ENCODE data around the gene HRG.
"Not testable (repeated sequence)": the region's sequence is repeated elsewhere in the genome, so short reads cannot be mapped to it uniquely, and the experiment has no call there.

HRG gene

GRCh38 chr3:186683979-186684378, 18.2 kb downstream of the HRG start:
- Histone ChIP-seq H2AK5ac (ENCODE audit: low read length, severe bottlenecking) (no peak overlapping the region), H4K8ac (ENCODE audit: low read length) (no peak overlapping the region), H3K18ac (ENCODE audit: low read depth in 1 of 2, low read length in 2 of 2) (no peak overlapping the region), H3K4me2 (ENCODE audit: low read length, poor library complexity, severe bottlenecking) (no peak overlapping the region), H2BK12ac (ENCODE audit: low read length in 2 of 2) (no peak overlapping the region), H3K4me3 (ENCODE audit: insufficient read depth in 1 of 2, low read depth in 1 of 2, low read length in 2 of 2) (no peak overlapping the region), H3K9me3 (ENCODE audit: control insufficient read depth, low read length) (peaks cover 7% of the 10 kb centered on the region), H3K27me3 (ENCODE audit: control insufficient read depth in 1 of 2, insufficient read depth in 1 of 2, low read length in 2 of 2) (peaks cover 30 to 38% of the 10 kb centered on the region in 2 experiments), H3K4me1 (ENCODE audit: control insufficient read depth, insufficient read depth, low read depth, low read length) (no peaks in the 10 kb centered on the region), H3K23ac (ENCODE audit: low read length in 2 of 2) (no peak overlapping the region), H2BK15ac (ENCODE audit: low read depth, poor library complexity, severe bottlenecking) (no peak overlapping the region), H3K4ac (ENCODE audit: low read depth in 1 of 2, low read length in 2 of 2) (no peak overlapping the region), H3K14ac (ENCODE audit: low read length in 2 of 2) (no peak overlapping the region), H2BK120ac (ENCODE audit: low read depth, low read length) (no peak overlapping the region), H2BK5ac (ENCODE audit: low read depth, low read length, poor library complexity, severe bottlenecking) (no peak overlapping the region), H2AFZ (ENCODE audit: low read depth, low read length) (no peak overlapping the region), H4K91ac (ENCODE audit: low read length) (no peak overlapping the region), H3K36me3 (ENCODE audit: control insufficient read depth in 1 of 2, insufficient read depth in 2 of 2, low read depth in 1 of 2, low read length in 2 of 2) (no peaks in the 10 kb centered on the region), H3K79me1 (replicated peaks; ENCODE audit: low read length, poor library complexity, severe bottlenecking) (no peaks in the 10 kb centered on the region), H3K27ac (ENCODE audit: low read length, poor library complexity, severe bottlenecking) (no peak overlapping the region), H3K9ac (ENCODE audit: low read length) (no peak overlapping the region)
- no peak for DNase-seq
- WGBS: 57% methylated on average over 3 of the region's 3 CpGs

GRCh38 chr3:186686475-186686874, 20.7 kb downstream of the HRG start:
- not testable (repeated sequence) for H4K91ac ChIP-seq (ENCODE audit: low read length); H3K79me1 ChIP-seq (replicated peaks; ENCODE audit: low read length, poor library complexity, severe bottlenecking); H3K23ac ChIP-seq (ENCODE audit: low read length in 2 of 2); H2AFZ ChIP-seq (ENCODE audit: low read depth, low read length); H3K27ac ChIP-seq (ENCODE audit: low read length, poor library complexity, severe bottlenecking); H2BK5ac ChIP-seq (ENCODE audit: low read depth, low read length, poor library complexity, severe bottlenecking); H2BK120ac ChIP-seq (ENCODE audit: low read depth, low read length); H3K4ac ChIP-seq (ENCODE audit: low read depth in 1 of 2, low read length in 2 of 2); H3K14ac ChIP-seq (ENCODE audit: low read length in 2 of 2); DNase-seq; H3K18ac ChIP-seq (ENCODE audit: low read depth in 1 of 2, low read length in 2 of 2); H2AK5ac ChIP-seq (ENCODE audit: low read length, severe bottlenecking); H3K9ac ChIP-seq (ENCODE audit: low read length); H4K8ac ChIP-seq (ENCODE audit: low read length); H3K9me3 ChIP-seq (ENCODE audit: control insufficient read depth, low read length); H2BK15ac ChIP-seq (ENCODE audit: low read depth, poor library complexity, severe bottlenecking); H2BK12ac ChIP-seq (ENCODE audit: low read length in 2 of 2); H3K4me2 ChIP-seq (ENCODE audit: low read length, poor library complexity, severe bottlenecking); H3K36me3 ChIP-seq (ENCODE audit: control insufficient read depth in 1 of 2, insufficient read depth in 2 of 2, low read depth in 1 of 2, low read length in 2 of 2); H3K4me3 ChIP-seq (ENCODE audit: insufficient read depth in 1 of 2, low read depth in 1 of 2, low read length in 2 of 2); H3K4me1 ChIP-seq (ENCODE audit: control insufficient read depth, insufficient read depth, low read depth, low read length)
- WGBS: 90% methylated on average over 2 of the region's 2 CpGs
- peaks cover 21 to 27% of the 10 kb centered on the region in 2 experiments for H3K27me3 ChIP-seq (ENCODE audit: control insufficient read depth in 1 of 2, insufficient read depth in 1 of 2, low read length in 2 of 2)

GRCh38 chr3:186687120-186687651, 21.4 kb downstream of the HRG start:
- no peak for DNase-seq
- Histone ChIP-seq H3K9ac (ENCODE audit: low read length) (no peak overlapping the region), H3K4me1 (ENCODE audit: control insufficient read depth, insufficient read depth, low read depth, low read length) (no peaks in the 10 kb centered on the region), H3K23ac (ENCODE audit: low read length in 2 of 2) (no peak overlapping the region), H4K91ac (ENCODE audit: low read length) (no peak overlapping the region), H2BK12ac (ENCODE audit: low read length in 2 of 2) (no peak overlapping the region), H3K4me2 (ENCODE audit: low read length, poor library complexity, severe bottlenecking) (no peak overlapping the region), H3K9me3 (ENCODE audit: control insufficient read depth, low read length) (peaks cover 7% of the 10 kb centered on the region), H2BK5ac (ENCODE audit: low read depth, low read length, poor library complexity, severe bottlenecking) (no peak overlapping the region), H2BK120ac (ENCODE audit: low read depth, low read length) (no peak overlapping the region), H2AK5ac (ENCODE audit: low read length, severe bottlenecking) (no peak overlapping the region), H2BK15ac (ENCODE audit: low read depth, poor library complexity, severe bottlenecking) (no peak overlapping the region), H3K36me3 (ENCODE audit: control insufficient read depth in 1 of 2, insufficient read depth in 2 of 2, low read depth in 1 of 2, low read length in 2 of 2) (no peaks in the 10 kb centered on the region), H2AFZ (ENCODE audit: low read depth, low read length) (no peak overlapping the region), H4K8ac (ENCODE audit: low read length) (no peak overlapping the region), H3K27ac (ENCODE audit: low read length, poor library complexity, severe bottlenecking) (no peak overlapping the region), H3K79me1 (replicated peaks; ENCODE audit: low read length, poor library complexity, severe bottlenecking) (no peaks in the 10 kb centered on the region), H3K27me3 (ENCODE audit: control insufficient read depth in 1 of 2, insufficient read depth in 1 of 2, low read length in 2 of 2) (peaks cover 15 to 24% of the 10 kb centered on the region in 2 experiments), H3K4me3 (ENCODE audit: insufficient read depth in 1 of 2, low read depth in 1 of 2, low read length in 2 of 2) (no peak overlapping the region), H3K18ac (ENCODE audit: low read depth in 1 of 2, low read length in 2 of 2) (no peak overlapping the region), H3K14ac (ENCODE audit: low read length in 2 of 2) (no peak overlapping the region), H3K4ac (ENCODE audit: low read depth in 1 of 2, low read length in 2 of 2) (no peak overlapping the region)
- 90% methylated on average over 8 of the region's 12 CpGs for WGBS

GRCh38 chr3:186690304-186690703, 24.5 kb downstream of the HRG start:
- DNase-seq; H3K4ac ChIP-seq (ENCODE audit: low read depth in 1 of 2, low read length in 2 of 2); H2AK5ac ChIP-seq (ENCODE audit: low read length, severe bottlenecking); H3K4me3 ChIP-seq (ENCODE audit: insufficient read depth in 1 of 2, low read depth in 1 of 2, low read length in 2 of 2); H3K14ac ChIP-seq (ENCODE audit: low read length in 2 of 2); H3K9ac ChIP-seq (ENCODE audit: low read length); H3K18ac ChIP-seq (ENCODE audit: low read depth in 1 of 2, low read length in 2 of 2); H2BK5ac ChIP-seq (ENCODE audit: low read depth, low read length, poor library complexity, severe bottlenecking); H3K36me3 ChIP-seq (ENCODE audit: control insufficient read depth in 1 of 2, insufficient read depth in 2 of 2, low read depth in 1 of 2, low read length in 2 of 2); H3K79me1 ChIP-seq (replicated peaks; ENCODE audit: low read length, poor library complexity, severe bottlenecking); H3K27ac ChIP-seq (ENCODE audit: low read length, poor library complexity, severe bottlenecking); H2BK15ac ChIP-seq (ENCODE audit: low read depth, poor library complexity, severe bottlenecking); H2BK120ac ChIP-seq (ENCODE audit: low read depth, low read length); H3K23ac ChIP-seq (ENCODE audit: low read length in 2 of 2); H4K91ac ChIP-seq (ENCODE audit: low read length); H3K9me3 ChIP-seq (ENCODE audit: control insufficient read depth, low read length); H4K8ac ChIP-seq (ENCODE audit: low read length); H2AFZ ChIP-seq (ENCODE audit: low read depth, low read length); H3K4me1 ChIP-seq (ENCODE audit: control insufficient read depth, insufficient read depth, low read depth, low read length); H3K4me2 ChIP-seq (ENCODE audit: low read length, poor library complexity, severe bottlenecking); H2BK12ac ChIP-seq (ENCODE audit: low read length in 2 of 2): not testable (repeated sequence)
- no CpG with 5 or more reads among the region's 1 CpG for WGBS
- peaks cover 10 to 25% of the 10 kb centered on the region in 2 experiments for H3K27me3 ChIP-seq (ENCODE audit: control insufficient read depth in 1 of 2, insufficient read depth in 1 of 2, low read length in 2 of 2)
